Measurements from ENCODE around the gene ADGRA3. TPM values are rescaled to one million over a fixed set of nuclear protein-coding genes. Genes with fewer than 3 reads are reported as not detected.

The ADGRA3 gene
- total RNA-seq, 3 donors from 2014 or later (not counting 1 experiment from before 2014, with no cell fraction given) = 5.5 to 15.8 (median 8.2) TPM

DNA sequence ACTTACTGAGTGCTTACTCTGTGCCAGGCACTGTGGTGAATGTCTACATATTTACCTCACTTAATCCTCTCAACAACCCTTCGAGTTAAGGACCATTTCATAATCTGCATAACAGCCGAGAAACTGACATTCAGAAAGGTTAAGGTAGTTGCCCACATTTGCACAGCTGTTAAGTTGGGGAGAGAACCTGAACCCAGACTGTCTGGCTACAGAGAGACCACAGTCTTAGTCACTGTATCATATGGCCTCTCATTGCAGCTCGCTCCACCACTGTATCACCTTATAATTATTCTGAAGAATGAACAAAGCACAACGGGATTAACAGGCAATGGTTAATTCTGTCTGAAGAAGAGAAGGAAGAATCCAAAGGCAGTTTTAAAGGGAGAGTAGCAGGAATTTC lies 98.5 kb downstream of the ADGRA3 start:
- Histone ChIP-seq H3K4me3 (ENCODE audit: low read length) (no peak overlapping the region), H3K4me1 (ENCODE audit: control insufficient read depth, insufficient read depth, low read length) (no peaks in the 10 kb centered on the region), H3K9me3 (ENCODE audit: control insufficient read depth, insufficient read depth, low read length) (no peaks in the 10 kb centered on the region), H3K27ac (ENCODE audit: low read length) (no peak overlapping the region), H3K36me3 (ENCODE audit: control insufficient read depth, insufficient read depth, low read length) (no peaks in the 10 kb centered on the region), H3K27me3 (ENCODE audit: control insufficient read depth, insufficient read depth, low read length) (no peaks in the 10 kb centered on the region)
- H3K36me3 Mint-ChIP-seq = no peaks in the 10 kb centered on the region
- no peak for ATAC-seq
- DNase-seq = no peak
- no peak for TF ChIP-seq CTCF (IDR thresholded peaks at IDR 0.05)
- peaks cover 0 to 5% of the 10 kb centered on the region in 2 donors for H3K4me1 Mint-ChIP-seq
- no peaks in the 10 kb centered on the region for H3K27me3 Mint-ChIP-seq (ENCODE audit: low read depth in 2 of 2)
- WGBS (ENCODE audit: insufficient coverage) = 78% methylated on average over 3 of the region's 4 CpGs
- H3K27ac Mint-ChIP-seq = no peak overlapping the region
- H3K4me3 Mint-ChIP-seq = no peak overlapping the region
- intact Hi-C loops (cut with micrococcal nuclease) = no loop called here
- no peaks in the 10 kb centered on the region for H3K9me3 Mint-ChIP-seq

DNA sequence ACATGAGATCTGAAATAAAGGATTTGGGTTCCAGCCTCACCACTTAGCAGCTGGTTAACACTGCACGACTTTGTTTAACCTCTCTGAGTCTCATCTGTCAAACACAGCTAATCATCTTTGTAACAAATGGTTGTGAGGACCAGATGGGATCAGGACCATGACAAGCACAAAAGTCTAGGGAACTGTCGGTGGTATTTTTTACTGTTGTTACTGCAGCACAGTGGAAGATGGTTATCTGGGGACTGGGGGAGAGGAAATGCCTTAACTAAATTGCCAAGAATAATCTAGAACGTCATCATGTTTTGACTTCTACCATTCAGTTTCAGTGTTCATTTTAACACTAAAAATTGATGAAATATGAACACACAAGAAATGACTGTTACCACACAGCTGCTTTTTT lies 99.5 kb downstream of the ADGRA3 start:
- intact Hi-C loops (cut with micrococcal nuclease) = no loop called here
- H3K9me3 ChIP-seq (ENCODE audit: control insufficient read depth, insufficient read depth, low read length) = no peaks in the 10 kb centered on the region
- no peaks in the 10 kb centered on the region for H3K9me3 Mint-ChIP-seq
- H3K36me3 ChIP-seq (ENCODE audit: control insufficient read depth, insufficient read depth, low read length) = no peaks in the 10 kb centered on the region
- TF ChIP-seq CTCF (IDR thresholded peaks at IDR 0.05) = no peak
- ATAC-seq (no peak), DNase-seq (no peak)
- no peaks in the 10 kb centered on the region for H3K4me1 ChIP-seq (ENCODE audit: control insufficient read depth, insufficient read depth, low read length)
- H3K27me3 ChIP-seq (ENCODE audit: control insufficient read depth, insufficient read depth, low read length) = no peaks in the 10 kb centered on the region
- no peaks in the 10 kb centered on the region for H3K36me3 Mint-ChIP-seq
- peaks cover 0 to 5% of the 10 kb centered on the region in 2 donors for H3K4me1 Mint-ChIP-seq
- no peak overlapping the region for H3K27ac ChIP-seq (ENCODE audit: low read length)
- no peaks in the 10 kb centered on the region for H3K27me3 Mint-ChIP-seq (ENCODE audit: low read depth in 2 of 2)
- no peak overlapping the region for H3K4me3 ChIP-seq (ENCODE audit: low read length)
- H3K4me3 Mint-ChIP-seq = no peak overlapping the region
- 35% methylated on average over 3 of the region's 3 CpGs for WGBS (ENCODE audit: insufficient coverage)
- no peak overlapping the region for H3K27ac Mint-ChIP-seq

GRCh38 chr4:22414833-22415232 lies 101.0 kb downstream of the ADGRA3 start:
- Histone ChIP-seq H3K27me3 (ENCODE audit: control insufficient read depth, insufficient read depth, low read length) (no peaks in the 10 kb centered on the region), H3K4me3 (ENCODE audit: low read length) (no peak overlapping the region), H3K4me1 (ENCODE audit: control insufficient read depth, insufficient read depth, low read length) (no peaks in the 10 kb centered on the region), H3K27ac (ENCODE audit: low read length) (no peak overlapping the region), H3K36me3 (ENCODE audit: control insufficient read depth, insufficient read depth, low read length) (no peaks in the 10 kb centered on the region), H3K9me3 (ENCODE audit: control insufficient read depth, insufficient read depth, low read length) (no peaks in the 10 kb centered on the region)
- TF ChIP-seq CTCF (IDR thresholded peaks at IDR 0.05) = no peak
- Mint-ChIP-seq H3K27ac (no peak overlapping the region), H3K27me3 (ENCODE audit: low read depth in 2 of 2) (no peaks in the 10 kb centered on the region), H3K9me3 (no peaks in the 10 kb centered on the region), H3K4me3 (no peak overlapping the region), H3K4me1 (peaks cover 0 to 5% of the 10 kb centered on the region in 2 donors), H3K36me3 (no peaks in the 10 kb centered on the region)
- ATAC-seq = no peak
- intact Hi-C loops (cut with micrococcal nuclease) = no loop called here
- WGBS (ENCODE audit: insufficient coverage) = 73% methylated on average over 2 of the region's 2 CpGs
- DNase-seq = no peak

DNA sequence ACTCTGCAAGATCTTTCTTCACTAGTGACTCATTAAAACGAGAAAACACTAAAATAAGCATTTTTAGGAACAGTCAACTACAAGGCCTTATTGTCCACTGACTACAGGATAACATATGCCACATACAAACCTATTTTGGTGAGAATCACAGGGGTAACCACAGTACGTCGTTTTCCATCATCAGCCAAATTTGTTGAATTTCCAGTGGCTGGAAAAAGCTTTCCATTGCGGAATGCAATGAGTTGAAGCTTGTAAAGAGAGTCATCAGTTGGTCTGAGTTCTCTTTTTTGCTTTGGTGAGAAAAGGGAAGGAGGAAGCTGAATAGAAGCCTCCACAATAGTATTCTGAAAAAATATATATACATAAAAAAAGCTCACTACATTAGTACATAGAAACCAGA lies 102.4 kb downstream of the ADGRA3 start:
- ATAC-seq = no peak
- intact Hi-C loops (cut with micrococcal nuclease) = no loop called here

More for the DNA sequence above, 102.4 kb downstream of the ADGRA3 start:
- Mint-ChIP-seq H3K27ac (no peak overlapping the region), H3K36me3 (no peaks in the 10 kb centered on the region), H3K4me1 (peaks cover 0 to 5% of the 10 kb centered on the region in 2 donors), H3K27me3 (ENCODE audit: low read depth in 2 of 2) (no peaks in the 10 kb centered on the region), H3K9me3 (no peaks in the 10 kb centered on the region), H3K4me3 (no peak overlapping the region)
- no peaks in the 10 kb centered on the region for H3K9me3 ChIP-seq (ENCODE audit: control insufficient read depth, insufficient read depth, low read length)
- TF ChIP-seq CTCF (IDR thresholded peaks at IDR 0.05) = no peak
- H3K27me3 ChIP-seq (ENCODE audit: control insufficient read depth, insufficient read depth, low read length) = no peaks in the 10 kb centered on the region
- 78% methylated on average over 4 of the region's 4 CpGs for WGBS (ENCODE audit: insufficient coverage)
- no peak overlapping the region for H3K4me3 ChIP-seq (ENCODE audit: low read length)
- H3K4me1 ChIP-seq (ENCODE audit: control insufficient read depth, insufficient read depth, low read length) = no peaks in the 10 kb centered on the region
- H3K36me3 ChIP-seq (ENCODE audit: control insufficient read depth, insufficient read depth, low read length) = no peaks in the 10 kb centered on the region
- H3K27ac ChIP-seq (ENCODE audit: low read length) = no peak overlapping the region
- DNase-seq = no peak

All from natural killer cell (primary cell).